ENCODE data around the gene FBXL17.

FBXL17 gene

DNA sequence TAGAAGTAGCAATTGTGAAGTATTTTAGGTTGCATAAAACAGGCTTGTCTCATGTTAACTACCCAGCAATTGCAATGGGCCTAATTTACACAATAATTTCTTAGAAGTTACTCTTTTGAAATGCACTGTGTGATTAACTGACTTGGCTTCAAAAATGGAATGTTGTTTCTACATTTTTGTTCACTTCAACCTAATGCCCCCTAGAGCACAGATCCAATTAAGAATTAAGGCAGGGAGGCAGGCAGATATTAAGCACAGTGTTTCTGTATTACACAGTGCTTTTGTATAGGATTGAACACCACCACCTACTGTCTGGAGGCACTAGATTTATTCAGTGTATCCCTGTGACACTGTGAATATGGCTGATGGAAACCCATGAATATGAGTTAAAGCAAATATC, 302.1 kb downstream of the FBXL17 start:
- no peak for DNase-seq

GRCh38 chr5:108078882-108079281, 303.0 kb downstream of the FBXL17 start:
- DNase-seq: no peak

DNA sequence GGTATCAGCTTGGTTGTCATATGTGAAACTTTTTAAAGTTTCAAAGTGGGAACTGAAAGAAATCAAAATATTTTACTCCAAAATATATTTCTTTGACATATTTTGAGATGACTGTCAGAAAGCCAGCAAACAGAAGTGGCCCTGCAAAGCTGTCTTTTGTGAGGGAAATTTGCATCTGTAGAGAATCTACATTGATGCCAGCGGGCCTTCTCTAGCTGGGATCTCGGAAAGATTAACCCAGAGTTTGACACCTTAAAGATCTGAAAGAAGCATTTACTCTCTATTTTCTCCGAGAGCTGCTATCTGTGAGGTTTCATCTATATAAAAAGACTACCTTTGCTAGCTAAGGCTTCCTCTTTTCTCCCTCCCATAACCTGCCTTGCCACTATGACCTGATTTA, 303.6 kb downstream of the FBXL17 start:
- DNase-seq: no peak

DNA sequence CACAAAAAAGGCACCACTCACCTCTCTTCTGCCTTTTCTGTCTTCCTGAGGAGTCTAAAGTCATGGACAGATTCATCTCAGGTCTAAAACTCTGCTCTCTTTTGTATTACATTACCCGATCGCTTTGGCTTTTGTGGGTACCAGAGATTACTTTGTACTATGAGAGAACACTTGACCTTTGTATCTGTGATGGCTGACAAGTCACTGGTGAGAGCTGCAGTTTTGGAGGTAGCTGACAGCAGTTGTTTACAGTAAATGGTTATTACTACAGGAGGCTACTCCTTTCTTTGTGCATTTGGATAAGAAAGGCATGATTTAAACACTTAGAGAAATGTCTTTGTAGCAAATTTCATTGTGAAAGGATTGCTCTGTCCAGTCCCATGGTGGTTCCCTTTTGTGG, 307.3 kb downstream of the FBXL17 start:
- DNase-seq: no peak

- no peak for DNase-seq
These were observed 317.6 kb downstream of the FBXL17 start for GRCh38 chr5:108064302-108064701.

DNA sequence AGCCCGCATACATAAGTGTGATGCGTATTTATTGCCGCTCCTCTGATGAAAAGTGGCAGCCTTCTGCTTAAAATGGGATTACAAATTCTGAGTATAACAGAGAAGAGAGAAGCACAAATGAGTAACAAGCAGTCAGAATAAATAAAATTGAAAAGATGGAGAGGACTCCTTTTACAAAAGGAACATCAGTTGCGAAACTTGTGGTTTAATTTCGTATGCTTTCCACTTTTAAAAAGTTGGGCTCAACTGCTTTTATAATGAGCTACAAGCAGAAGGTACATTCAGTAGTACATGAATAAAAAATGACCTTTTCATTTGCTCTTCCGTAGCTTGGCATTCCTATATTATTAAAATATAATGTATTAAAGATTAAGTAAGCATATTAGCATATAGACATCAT, 320.0 kb downstream of the FBXL17 start:
- no peak for DNase-seq

GRCh38 chr5:108060340-108060739, 321.6 kb downstream of the FBXL17 start:
- DNase-seq: no peak

DNA sequence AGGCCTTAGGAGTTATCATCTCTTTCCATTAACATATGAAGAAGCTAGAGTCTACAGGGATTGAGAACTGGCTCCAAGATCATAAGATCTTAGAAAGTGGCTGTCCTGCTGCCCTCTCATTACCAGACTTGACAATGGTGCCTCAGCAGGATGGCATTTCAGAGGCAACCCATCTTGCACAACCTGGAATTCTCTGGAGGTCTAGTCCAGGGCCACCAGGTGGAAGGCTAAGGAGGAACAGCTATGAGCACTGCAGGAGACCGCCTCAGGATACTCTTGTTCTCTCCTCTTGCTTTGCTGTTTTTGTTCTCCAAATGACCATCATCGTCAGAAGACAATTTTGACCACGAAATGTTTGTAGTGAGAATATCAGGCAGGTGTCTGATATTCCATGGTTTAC, 322.6 kb downstream of the FBXL17 start:
- DNase-seq: no peak

GRCh38 chr5:108054349-108054748, 327.5 kb downstream of the FBXL17 start:
- DNase-seq: no peak

DNA sequence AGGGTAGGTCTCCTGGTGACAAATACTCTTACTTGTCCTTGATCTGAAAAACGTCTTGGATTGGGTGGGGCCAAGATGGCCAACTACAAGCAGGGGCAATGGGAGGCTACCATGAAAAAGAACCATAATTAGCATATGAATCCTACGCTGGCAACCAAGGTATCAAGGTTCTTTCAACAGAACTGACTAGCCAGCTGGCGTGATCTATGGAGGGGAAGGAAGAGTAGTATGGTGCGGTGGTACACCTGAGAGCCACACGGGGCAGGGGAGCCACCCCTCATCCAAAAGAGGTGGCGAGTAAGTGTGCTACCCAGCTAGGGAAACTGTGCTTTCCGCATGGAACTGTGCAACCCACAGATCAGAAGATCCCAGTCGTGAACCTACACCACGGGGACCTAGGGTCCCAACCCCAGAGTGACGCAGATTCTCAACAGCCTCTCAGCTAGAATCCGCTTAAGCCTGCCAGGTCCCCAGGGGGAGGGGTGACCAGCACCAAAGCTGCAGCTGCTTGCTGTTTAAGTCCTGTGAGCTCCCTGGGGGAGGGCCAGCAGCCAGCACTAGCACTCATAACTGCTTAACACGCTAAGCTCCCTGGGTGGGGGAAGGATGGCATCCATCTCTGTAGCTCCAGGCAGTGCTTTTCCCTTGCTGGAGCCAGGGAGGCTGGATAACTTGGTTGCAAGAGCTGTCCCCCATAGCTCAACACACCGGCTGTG, 334.8 kb downstream of the FBXL17 start:
- DNase-seq: no peak

GRCh38 chr5:108036482-108036881, 345.4 kb downstream of the FBXL17 start:
- no peak for DNase-seq

DNA sequence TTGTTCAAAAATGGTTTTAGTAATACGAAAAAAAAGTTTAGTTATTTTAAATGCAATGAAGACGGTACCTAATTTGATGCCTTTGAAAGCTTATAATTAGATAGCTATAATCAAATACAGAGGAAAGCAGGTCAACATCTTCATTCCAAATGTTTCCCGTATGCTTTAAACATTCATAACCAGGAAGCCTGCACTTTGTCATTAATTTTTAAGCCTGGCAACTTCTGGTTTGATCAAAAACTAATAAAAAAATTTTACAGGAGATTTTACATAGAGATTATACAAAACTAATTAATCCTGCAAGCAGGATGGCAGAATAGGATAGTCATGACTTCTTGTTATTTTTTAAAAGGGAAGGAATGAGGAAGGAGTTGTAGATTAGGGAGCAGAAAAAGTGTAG, 353.0 kb downstream of the FBXL17 start:
- DNase-seq: no peak

GRCh38 chr5:108028412-108028811, 353.5 kb downstream of the FBXL17 start:
- DNase-seq: no peak

GRCh38 chr5:108025957-108026356, 355.9 kb downstream of the FBXL17 start:
- DNase-seq: no peak

- no peak for DNase-seq
These were observed 356.9 kb downstream of the FBXL17 start for GRCh38 chr5:108024986-108025385.

DNA sequence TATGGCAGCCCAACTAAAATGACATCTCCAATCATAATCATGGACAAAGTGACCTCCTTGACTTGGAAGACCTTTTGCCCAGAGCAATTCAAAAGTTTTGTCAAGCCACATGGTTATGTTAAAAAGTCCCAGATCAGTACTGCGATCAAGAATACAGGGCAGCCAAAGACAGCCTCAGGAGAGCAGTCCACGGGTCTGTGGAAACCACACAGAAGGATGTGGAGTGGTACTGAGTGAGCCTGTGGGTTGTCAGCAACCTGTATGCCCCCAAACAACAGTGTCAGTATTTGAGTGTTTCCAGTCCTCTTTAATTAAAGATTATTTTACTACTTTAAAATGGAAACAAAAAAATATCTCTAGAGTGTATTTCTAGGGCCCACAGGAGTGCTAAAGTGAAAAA, 365.8 kb downstream of the FBXL17 start:
- no peak for DNase-seq

DNA sequence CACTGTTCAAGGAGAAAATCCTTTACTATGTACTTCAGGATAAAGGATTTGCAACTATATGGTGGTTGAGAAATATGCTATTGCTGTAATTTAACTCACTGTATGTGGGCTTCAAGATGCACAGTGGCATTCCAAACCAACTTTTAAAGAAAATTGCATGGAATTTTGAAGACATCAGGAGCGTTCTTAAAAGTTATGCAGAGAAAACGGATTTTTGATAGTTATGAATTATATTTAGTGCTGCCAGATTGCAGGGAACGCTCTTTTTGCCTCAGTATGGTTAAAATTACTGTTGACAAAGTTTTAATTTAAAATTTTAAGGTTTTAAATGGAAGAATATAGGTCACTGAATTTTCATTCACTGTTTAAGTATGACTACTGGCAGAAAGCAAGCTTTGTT, 375.1 kb downstream of the FBXL17 start:
- no peak for DNase-seq

GRCh38 chr5:108003178-108003577, 378.7 kb downstream of the FBXL17 start:
- DNase-seq: no peak

DNA sequence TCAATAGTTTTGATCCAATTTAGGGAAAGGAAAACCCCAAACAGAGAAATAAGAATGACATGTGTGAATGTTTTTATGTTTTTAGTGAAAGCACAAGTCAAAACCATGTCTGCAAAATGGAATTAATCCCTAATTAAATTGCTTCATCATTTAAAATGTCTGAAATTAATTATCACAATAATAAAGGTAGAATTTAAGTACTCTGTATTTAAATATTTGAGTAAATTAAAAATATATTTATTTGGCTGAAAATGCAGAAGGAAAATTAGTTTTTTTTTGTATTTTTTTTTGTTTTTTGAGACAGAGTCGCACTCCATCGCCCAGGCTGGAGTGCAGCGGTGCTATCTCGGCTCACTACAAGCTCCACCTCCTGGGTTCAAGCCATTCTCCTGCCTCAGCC, 380.7 kb downstream of the FBXL17 start:
- DNase-seq: no peak

- DNase-seq: no peak
These were observed 384.4 kb downstream of the FBXL17 start for GRCh38 chr5:107997338-107997980.

DNA sequence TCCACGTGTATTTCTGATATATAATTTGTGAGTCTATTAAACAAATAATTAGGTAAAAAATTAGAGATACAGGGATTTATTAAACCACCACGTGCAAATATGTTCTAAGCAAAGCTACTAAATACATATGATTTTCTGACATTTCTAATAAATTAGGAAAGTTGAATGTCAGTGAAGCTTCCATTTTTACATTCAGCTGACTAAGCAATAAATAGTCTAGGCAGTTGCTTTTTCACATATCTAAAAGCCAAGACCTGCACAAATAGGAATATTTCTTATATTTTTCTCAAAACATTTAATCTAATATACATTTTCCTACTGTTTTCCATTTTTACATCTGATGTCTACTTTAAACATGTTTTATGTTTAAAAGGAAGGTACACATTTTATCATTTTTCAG, 388.6 kb downstream of the FBXL17 start:
- DNase-seq: no peak

DNA sequence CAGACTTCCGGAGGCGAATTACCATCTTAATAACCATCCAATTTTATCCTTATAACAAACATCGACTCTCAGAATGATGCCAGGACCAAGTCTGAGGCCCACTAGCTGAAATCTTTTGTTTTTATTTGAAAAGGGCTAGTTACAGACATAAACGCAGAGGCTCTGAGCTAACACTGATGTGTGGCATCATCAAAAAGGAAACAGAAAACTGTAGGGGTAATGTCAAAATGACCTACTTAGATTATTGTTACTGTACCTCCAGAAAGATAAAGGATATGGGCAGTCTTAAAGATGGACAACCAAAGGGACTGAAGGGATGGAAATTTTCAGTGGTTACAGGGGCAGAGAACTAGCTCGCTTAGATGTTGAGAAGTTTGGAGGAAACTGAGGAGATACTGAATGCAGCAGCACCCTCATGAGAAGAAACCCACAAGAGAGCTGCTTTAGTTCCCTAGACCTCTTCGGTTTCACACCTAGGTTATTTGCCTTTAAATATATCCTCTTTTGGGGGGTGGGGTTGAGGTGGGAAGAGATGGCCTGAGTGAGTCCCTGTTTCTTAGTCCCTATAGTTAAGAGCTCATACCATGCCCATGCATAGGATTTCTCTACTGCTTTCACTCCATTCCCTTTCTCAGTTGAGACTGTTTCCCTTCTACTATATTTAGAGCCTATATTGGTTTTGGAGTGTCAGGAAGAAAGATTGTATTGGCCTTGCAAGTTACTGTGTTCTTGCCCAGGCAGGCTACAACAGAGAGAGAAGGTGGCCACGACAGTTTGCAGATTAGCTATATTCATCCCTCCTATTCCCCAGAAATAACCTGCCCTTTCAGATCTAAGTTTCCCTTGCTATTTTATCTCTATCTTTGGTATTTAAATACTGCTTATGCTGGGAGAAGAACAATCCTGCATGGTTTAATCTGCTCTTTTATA, 390.8 kb downstream of the FBXL17 start:
- no peak for DNase-seq

GRCh38 chr5:107985144-107985543, 396.8 kb downstream of the FBXL17 start:
- DNase-seq: no peak

All from DMS 273 treated with DMSO at 0.1 percent for 48 hours (cell line).